ENCODE results near the gene SAT2.
A peak's percentile ranks its signal among the peaks of the same experiment; 100 is the strongest.
"Not testable (repeated sequence)": the region's sequence is repeated elsewhere in the genome, so short reads cannot be mapped to it uniquely, and the experiment has no call there.

The SAT2 gene

DNA sequence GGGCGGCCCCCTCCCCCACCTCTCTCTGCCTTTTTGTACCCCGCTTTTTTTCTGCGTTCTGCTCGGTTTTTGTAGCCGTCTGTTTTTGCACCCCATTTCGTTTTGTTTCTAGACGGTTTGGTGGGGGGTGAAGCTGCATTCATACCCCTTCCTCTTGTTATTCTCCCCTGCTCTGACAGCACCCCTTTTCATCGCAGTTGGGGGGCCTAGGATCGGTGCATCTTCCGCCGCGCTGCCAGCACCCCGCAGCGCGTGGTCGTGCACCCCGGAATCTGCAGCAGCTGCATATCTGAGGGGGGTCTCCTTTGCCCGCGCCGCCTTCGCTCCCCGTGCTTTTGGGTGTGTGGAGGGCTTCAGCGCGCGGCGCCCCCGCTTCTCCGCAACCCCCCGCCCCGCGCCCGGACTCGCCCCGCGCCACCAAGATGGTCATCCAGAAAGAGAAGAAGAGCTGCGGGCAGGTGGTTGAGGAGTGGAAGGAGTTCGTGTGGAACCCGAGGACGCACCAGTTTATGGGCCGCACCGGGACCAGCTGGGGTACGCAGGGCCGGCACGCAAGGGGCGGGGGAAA is 23.6 kb upstream of the SAT2 start:
- DNase-seq (ENCODE audit: low spot score): no peak
- in situ Hi-C loops (cut with MboI; ENCODE audit: low sequenced_read_pairs, unreplicated experiment): no loop called here
- TF ChIP-seq, protein P1, sequence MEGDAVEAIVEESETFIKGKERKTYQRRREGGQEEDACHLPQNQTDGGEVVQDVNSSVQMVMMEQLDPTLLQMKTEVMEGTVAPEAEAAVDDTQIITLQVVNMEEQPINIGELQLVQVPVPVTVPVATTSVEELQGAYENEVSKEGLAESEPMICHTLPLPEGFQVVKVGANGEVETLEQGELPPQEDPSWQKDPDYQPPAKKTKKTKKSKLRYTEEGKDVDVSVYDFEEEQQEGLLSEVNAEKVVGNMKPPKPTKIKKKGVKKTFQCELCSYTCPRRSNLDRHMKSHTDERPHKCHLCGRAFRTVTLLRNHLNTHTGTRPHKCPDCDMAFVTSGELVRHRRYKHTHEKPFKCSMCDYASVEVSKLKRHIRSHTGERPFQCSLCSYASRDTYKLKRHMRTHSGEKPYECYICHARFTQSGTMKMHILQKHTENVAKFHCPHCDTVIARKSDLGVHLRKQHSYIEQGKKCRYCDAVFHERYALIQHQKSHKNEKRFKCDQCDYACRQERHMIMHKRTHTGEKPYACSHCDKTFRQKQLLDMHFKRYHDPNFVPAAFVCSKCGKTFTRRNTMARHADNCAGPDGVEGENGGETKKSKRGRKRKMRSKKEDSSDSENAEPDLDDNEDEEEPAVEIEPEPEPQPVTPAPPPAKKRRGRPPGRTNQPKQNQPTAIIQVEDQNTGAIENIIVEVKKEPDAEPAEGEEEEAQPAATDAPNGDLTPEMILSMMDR (IDR thresholded peaks at IDR 0.05; ENCODE audit: borderline replicate concordance, control extremely low read depth, extremely low read depth, insufficient read depth, missing control alignments): no peak

- TF ChIP-seq, protein P1 (IDR thresholded peaks at IDR 0.05; ENCODE audit: borderline replicate concordance, control extremely low read depth, extremely low read depth, insufficient read depth, missing control alignments): no peak
- in situ Hi-C loops (cut with MboI; ENCODE audit: low sequenced_read_pairs, unreplicated experiment): no loop called here
- DNase-seq (ENCODE audit: low spot score): peak; percentile 89
These were observed 23.0 kb upstream of the SAT2 start, which contains the start of gene ATP1B2 for GRCh38 chr17:7650509-7651096. TSS of gene ATP1B2 (plus strand) at chr17:7650926. CDS start at chr17:7651519, 593 bp downstream.

- TF ChIP-seq, protein P1 (IDR thresholded peaks at IDR 0.05; ENCODE audit: borderline replicate concordance, control extremely low read depth, extremely low read depth, insufficient read depth, missing control alignments): no peak
- in situ Hi-C loops (cut with MboI; ENCODE audit: low sequenced_read_pairs, unreplicated experiment): no loop called here
- no peak for DNase-seq (ENCODE audit: low spot score)
These were observed 19.4 kb upstream of the SAT2 start for GRCh38 chr17:7647018-7647417.

DNA sequence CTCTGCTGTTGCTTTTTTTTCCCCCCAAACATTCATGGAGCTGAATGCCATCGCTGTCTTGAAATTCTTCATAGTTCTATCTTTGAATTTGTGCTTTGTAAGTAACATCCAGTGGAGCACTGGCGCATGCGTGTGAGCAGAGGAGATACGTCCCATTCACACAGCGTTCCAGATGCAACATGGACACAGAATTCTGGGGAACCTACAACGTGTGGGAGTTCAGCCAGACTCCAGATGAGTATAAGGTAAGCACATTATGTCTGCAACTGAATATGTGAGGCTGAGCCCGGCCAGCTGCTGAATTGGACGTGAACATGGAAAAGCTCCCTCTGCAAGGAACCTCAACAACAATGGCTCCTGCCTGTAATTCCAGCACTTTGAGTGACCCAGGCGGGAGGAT is 18.8 kb upstream of the SAT2 start:
- TF ChIP-seq, protein P1 (IDR thresholded peaks at IDR 0.05; ENCODE audit: borderline replicate concordance, control extremely low read depth, extremely low read depth, insufficient read depth, missing control alignments): no peak
- in situ Hi-C loops (cut with MboI; ENCODE audit: low sequenced_read_pairs, unreplicated experiment): no loop called here
- no peak for DNase-seq (ENCODE audit: low spot score)

DNA sequence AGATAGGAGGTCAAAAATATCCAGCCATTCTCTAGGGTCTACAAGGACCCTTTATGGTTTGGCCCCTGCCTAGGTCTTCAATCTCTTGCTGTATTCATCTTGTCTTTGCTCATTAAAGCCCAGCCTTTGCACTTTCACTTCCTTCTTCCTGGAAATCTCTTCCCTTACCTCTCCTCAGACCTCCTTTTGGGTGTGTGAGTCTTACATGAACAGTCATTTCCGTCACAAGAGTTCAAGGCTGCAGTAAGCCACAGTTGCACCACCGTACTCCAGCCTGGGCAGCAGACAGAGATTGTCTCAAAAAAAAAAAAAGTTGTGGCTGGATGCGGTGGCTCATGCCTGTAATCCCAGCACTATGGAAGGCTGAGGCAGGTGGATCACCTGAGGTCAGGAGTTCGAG is 17.2 kb upstream of the SAT2 start:
- no peak for DNase-seq (ENCODE audit: low spot score)
- in situ Hi-C loops (cut with MboI; ENCODE audit: low sequenced_read_pairs, unreplicated experiment): no loop called here
- TF ChIP-seq, protein P1 (IDR thresholded peaks at IDR 0.05; ENCODE audit: borderline replicate concordance, control extremely low read depth, extremely low read depth, insufficient read depth, missing control alignments): no peak

DNA sequence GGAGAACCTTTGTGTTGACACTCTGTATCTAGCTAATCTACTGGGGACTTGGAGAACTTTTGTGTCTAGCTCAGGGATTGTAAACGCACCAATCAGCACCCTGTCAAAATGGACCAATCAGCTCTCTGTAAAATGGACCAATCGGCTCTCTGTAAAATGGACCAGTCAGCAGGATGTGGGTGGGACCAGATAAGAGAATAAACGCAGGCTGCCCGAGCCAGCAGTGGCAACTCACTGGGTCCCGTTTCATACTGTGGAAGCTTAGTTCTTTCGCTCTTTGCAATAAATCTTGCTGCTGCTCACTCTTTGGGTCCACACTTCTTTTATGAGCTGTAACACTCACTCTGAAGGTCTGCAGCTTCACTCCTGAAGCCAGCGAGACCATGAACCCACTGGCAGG is 14.0 kb upstream of the SAT2 start:
- in situ Hi-C loops (cut with MboI; ENCODE audit: low sequenced_read_pairs, unreplicated experiment); DNase-seq (ENCODE audit: low spot score): not testable (repeated sequence)

GRCh38 chr17:7640783-7641182 is 13.2 kb upstream of the SAT2 start:
- no peak for DNase-seq (ENCODE audit: low spot score)
- TF ChIP-seq, protein P1 (IDR thresholded peaks at IDR 0.05; ENCODE audit: borderline replicate concordance, control extremely low read depth, extremely low read depth, insufficient read depth, missing control alignments): no peak
- in situ Hi-C loops (cut with MboI; ENCODE audit: low sequenced_read_pairs, unreplicated experiment): no loop called here
